Kidney epithelial cell (primary cell): Measurements from ENCODE around the gene ABHD5. TPM values are rescaled to one million over a fixed set of nuclear protein-coding genes. Genes with fewer than 3 reads are reported as not detected.

Experiments
- DNase-seq: peaks from one replicate; pipeline ENCODE4 v3.0.0-alpha.2; 2010; ENCODE audit warnings: low read depth
- H3K27me3 ChIP-seq: 2 replicates; pipeline ENCODE4 v1.6.0; 2011; ENCODE audit warnings: low read length; ENCODE audit not compliant: control insufficient read depth, insufficient read depth
- H3K36me3 ChIP-seq: 2 replicates; pipeline ENCODE4 v1.5.1; 2011; ENCODE audit warnings: low read length; ENCODE audit not compliant: control insufficient read depth, insufficient read depth
- H3K4me3 ChIP-seq: 2 replicates; pipeline ENCODE4 v1.5.1; 2011; ENCODE audit warnings: low read depth, mild to moderate bottlenecking, control low read depth, low read length
- total RNA-seq: library from RNA; depleted of rRNA; stranded (reverse); fragments of >200 nt; gene quantifications from 2 replicates; pipeline ENCODE4 v1.2.3, GENCODE V29; 2015
- TF ChIP-seq, protein P1 (sequence below): IDR thresholded peaks from 2 replicates; pipeline ENCODE4 v1.5.1; 2011; ENCODE audit warnings: mild to moderate bottlenecking, moderate library complexity, low read length, control low read depth, inconsistent platforms; ENCODE audit not compliant: insufficient read depth, poor library complexity, severe bottlenecking

The ABHD5 gene
- total RNA-seq, 1 donor from 2014 or later = 23.4 TPM

DNA sequence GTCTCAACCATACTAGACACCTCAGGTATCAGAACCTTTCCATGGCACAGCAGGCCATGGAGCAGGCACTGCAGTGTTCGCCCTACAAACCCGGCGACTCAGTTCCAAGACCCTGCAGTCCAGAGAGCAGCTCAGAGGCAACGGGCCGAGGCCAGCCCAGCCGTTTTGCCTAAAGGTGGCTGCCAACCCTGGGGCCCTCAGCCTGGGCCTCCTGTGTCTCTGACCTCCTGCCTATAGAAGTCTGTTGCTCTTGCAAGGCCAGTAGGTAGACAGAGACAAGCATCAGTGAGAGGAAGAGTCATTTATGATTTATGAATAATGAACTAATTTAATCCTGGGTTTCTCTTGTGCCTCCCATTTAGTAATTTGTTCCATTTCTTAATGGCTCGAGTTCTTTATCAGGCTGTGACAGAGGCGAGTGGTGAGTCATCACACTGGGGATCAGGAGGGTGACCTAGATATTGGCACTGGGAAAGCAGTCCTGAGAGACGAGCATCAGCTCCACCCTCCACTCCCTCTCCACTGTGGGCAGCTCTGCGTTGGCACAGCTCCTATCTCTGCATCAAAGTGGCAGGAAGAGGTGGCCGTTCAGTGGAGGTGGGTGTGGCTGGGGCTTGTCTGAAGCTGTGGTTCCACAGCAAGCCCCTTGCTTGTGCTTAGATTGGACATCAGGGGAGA is 79.8 kb downstream of the ABHD5 start:
- no peak for DNase-seq
- Histone ChIP-seq H3K27me3 (no peaks in the 10 kb centered on the region), H3K4me3 (no peak overlapping the region), H3K36me3 (no peaks in the 10 kb centered on the region)
- TF ChIP-seq, protein P1, sequence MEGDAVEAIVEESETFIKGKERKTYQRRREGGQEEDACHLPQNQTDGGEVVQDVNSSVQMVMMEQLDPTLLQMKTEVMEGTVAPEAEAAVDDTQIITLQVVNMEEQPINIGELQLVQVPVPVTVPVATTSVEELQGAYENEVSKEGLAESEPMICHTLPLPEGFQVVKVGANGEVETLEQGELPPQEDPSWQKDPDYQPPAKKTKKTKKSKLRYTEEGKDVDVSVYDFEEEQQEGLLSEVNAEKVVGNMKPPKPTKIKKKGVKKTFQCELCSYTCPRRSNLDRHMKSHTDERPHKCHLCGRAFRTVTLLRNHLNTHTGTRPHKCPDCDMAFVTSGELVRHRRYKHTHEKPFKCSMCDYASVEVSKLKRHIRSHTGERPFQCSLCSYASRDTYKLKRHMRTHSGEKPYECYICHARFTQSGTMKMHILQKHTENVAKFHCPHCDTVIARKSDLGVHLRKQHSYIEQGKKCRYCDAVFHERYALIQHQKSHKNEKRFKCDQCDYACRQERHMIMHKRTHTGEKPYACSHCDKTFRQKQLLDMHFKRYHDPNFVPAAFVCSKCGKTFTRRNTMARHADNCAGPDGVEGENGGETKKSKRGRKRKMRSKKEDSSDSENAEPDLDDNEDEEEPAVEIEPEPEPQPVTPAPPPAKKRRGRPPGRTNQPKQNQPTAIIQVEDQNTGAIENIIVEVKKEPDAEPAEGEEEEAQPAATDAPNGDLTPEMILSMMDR = no peak

DNA sequence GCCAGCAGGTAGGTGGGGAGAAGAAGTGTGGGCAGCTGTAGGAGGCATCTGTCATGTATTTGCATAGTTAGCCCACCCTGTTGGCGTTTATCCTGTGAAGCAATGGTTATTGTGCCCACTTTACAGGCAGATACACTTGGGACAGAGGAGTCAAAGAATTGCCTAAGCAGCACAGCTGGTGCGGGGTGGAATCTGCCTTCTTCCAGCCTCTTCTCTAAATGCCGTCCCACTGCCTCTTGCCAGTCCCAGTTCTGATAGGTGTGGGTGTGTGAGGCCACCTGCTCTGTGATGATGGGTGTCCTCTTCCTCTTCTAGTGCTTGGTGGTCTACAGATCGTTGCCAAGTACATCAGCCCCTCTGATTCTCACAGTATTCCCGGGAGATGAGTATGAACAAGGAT is 80.9 kb downstream of the ABHD5 start:
- TF ChIP-seq, protein P1 = no peak
- Histone ChIP-seq H3K36me3 (no peaks in the 10 kb centered on the region), H3K27me3 (no peaks in the 10 kb centered on the region), H3K4me3 (no peak overlapping the region)
- DNase-seq = no peak

DNA sequence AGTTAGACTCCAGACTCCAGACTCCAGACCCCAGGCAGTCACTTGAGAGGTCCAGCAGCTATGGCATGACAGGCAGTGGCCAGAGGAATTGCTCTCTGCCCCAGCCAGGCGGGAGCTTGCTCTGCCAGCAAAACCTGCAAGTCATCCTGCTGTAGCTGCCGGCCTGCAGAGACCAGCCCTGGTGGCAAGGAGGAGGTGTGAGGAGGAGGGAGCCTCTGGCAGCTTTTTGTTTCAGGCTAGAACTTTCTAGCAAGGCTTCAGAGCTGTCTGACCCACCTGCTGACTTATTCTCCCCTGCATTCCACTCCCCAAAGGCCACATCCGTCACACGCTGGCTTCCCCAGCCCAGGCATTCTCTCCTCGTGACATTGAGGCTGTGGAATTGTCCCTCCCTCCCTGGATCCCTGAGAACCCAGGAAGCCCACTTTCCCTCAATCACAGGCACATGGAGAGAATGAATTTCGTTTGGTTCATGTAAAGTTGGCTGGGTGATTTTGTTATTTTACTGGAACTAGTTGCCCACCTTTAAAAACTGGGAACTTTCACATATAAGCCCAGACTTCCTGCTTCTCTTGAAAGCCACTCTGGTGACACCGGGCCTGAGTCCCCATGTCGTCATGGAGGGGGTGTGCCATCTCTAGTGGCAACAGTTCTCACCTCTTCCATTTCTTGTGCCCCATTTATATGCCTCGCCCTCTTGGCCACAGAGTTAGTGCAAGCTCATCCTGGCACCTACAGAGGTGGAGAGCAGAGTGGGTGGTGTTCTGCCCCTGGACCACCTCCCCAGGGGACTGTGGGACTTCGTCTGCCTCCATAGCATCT is 82.7 kb downstream of the ABHD5 start:
- no peaks in the 10 kb centered on the region for H3K36me3 ChIP-seq
- no peaks in the 10 kb centered on the region for H3K27me3 ChIP-seq
- no peak overlapping the region for H3K4me3 ChIP-seq
- no peak for DNase-seq
- TF ChIP-seq, protein P1 = no peak

DNA sequence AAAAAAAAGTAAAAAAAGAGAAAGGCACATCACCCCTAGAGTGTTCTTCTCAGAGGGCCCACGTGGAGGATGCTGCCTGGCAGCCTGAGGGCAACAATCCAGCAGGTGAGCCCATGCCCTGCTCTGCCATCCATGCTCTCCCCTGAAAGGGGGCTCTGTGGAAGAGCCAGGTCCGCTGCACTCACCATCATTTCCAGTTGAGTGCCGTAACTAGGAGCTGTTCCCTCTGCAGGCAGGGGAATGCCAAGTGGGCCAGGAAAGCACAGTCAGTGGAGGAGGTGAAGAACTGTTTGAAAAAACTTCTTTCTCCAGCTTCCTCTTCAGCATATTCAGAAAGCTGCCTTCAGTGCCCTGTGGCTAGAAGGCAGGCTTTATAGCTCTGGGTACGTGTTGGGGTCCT is 84.1 kb downstream of the ABHD5 start:
- H3K4me3 ChIP-seq = no peak overlapping the region
- peaks cover 2% of the 10 kb centered on the region for H3K27me3 ChIP-seq
- H3K36me3 ChIP-seq = no peaks in the 10 kb centered on the region
- TF ChIP-seq, protein P1 = no peak
- no peak for DNase-seq

DNA sequence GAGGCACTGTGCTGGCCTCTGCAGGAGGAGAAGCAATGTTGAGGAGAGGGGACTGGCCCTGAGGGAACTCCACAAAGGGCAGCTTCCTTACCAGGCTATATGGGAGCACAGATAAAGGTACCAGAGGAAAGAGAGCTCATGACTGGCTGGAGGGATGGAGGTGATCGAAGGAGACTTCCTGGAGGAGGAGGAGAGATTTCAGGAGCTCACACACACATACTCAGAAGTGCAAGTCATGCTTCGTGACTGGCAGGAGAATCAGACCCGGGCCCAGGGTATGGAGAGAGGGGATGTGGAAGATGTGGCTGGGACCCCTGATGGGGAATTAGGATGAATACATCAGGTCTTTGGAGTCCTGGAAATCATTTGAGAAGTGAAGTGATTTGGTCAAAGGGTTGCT is 85.4 kb downstream of the ABHD5 start:
- DNase-seq = no peak
- TF ChIP-seq, protein P1 = no peak
- Histone ChIP-seq H3K27me3 (peaks cover 2% of the 10 kb centered on the region), H3K36me3 (no peaks in the 10 kb centered on the region), H3K4me3 (no peak overlapping the region)
